ENCODE results near the gene GPR137.

DNA sequence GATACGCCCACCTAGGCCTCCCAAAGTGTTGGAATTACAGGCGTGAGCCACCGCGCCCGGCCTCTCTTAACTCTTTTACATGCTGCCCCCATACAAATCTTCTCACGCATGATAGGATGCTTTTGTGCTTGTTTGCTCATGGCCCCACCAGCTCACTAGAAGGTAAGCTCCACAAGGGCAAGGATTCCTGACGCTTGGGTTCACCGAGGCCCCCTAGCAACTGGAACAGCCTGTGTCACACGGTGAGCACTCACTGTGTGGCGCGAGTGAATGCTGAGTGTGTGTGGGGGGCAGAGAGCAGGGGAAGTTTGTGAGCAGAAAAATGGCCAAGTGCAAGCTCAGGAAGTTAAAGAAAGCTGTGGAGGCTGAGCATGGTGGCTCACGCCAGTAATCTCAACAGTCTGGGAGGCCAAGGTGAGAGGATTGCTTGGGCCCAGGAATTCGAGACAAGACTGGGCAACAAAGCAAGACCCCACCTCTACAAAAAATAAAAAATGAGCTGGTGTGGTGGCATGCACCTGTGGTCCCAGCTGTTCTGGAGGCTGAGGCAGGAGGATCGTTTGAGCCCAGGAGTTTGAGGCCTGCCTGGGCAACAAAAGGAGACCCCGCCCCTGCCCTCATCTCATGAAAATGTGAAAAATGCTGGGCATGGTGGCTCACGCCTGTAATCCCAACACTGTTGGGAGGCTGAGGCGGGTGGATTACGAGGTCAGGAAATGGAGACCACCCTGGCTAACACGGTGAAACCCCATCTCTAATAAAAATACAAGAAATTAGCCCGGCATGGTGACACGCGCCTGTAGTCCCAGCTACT is 3.5 kb upstream of the GPR137 start:
- TF ChIP-seq HDGF (IDR thresholded peaks at IDR 0.05; ENCODE audit: borderline replicate concordance): no peak
- no peak for TF ChIP-seq ARNT (IDR thresholded peaks at IDR 0.05)
- no peak for TF ChIP-seq ZNF384 (IDR thresholded peaks at IDR 0.05)
- TF ChIP-seq, protein P1, sequence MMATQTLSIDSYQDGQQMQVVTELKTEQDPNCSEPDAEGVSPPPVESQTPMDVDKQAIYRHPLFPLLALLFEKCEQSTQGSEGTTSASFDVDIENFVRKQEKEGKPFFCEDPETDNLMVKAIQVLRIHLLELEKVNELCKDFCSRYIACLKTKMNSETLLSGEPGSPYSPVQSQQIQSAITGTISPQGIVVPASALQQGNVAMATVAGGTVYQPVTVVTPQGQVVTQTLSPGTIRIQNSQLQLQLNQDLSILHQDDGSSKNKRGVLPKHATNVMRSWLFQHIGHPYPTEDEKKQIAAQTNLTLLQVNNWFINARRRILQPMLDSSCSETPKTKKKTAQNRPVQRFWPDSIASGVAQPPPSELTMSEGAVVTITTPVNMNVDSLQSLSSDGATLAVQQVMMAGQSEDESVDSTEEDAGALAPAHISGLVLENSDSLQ (IDR thresholded peaks at IDR 0.05): no peak
- no peak for TF ChIP-seq BHLHE40 (IDR thresholded peaks at IDR 0.05; ENCODE audit: borderline replicate concordance)
- TF ChIP-seq LEF1 (IDR thresholded peaks at IDR 0.05; ENCODE audit: borderline replicate concordance): no peak
- TF ChIP-seq ELF4 (IDR thresholded peaks at IDR 0.05): no peak

Data from HEK293T (cell line).